Neural cell (in vitro differentiated cells): Measurements from ENCODE around the gene SLC45A1. TPM values are rescaled to one million over a fixed set of nuclear protein-coding genes. Genes with fewer than 3 reads are reported as not detected.

ENCODE experiments used
- H2AFZ ChIP-seq: fragments of 200-600, 300-800 bp; sonication (generic), shearing (Covaris generic); 2 replicates; pipeline ENCODE4 v1.6.0; 2014; ENCODE audit warnings: low read depth, mild to moderate bottlenecking, antibody characterized with exemption, low read length, moderate library complexity
- H3F3A ChIP-seq: fragments of 200-600 bp; shearing (Covaris generic); 2 replicates; pipeline ENCODE4 v1.6.1; 2016; ENCODE audit warnings: mild to moderate bottlenecking, moderate library complexity, mixed read lengths, antibody characterized with exemption, low read length; ENCODE audit not compliant: insufficient read depth, poor library complexity, severe bottlenecking
- H3K27ac ChIP-seq: fragments of 200-600, 300-800 bp; sonication (generic), shearing (Covaris generic); 2 replicates; pipeline ENCODE4 v1.5.1; 2014; ENCODE audit warnings: mild to moderate bottlenecking, low read length, moderate library complexity
- H3K27me3 ChIP-seq: fragments of 300-800, 200-600 bp; sonication (generic), shearing (Covaris generic); 2 replicates; pipeline ENCODE4 v1.6.0; 2014; ENCODE audit warnings: mild to moderate bottlenecking, low read depth, low read length, moderate library complexity; ENCODE audit not compliant: insufficient read depth
- H3K36me3 ChIP-seq: fragments of 300-800, 200-600 bp; sonication (generic), shearing (Covaris generic); 2 replicates; pipeline ENCODE4 v1.5.1; 2014; ENCODE audit warnings: mild to moderate bottlenecking, antibody characterized with exemption, low read length, moderate library complexity; ENCODE audit not compliant: insufficient read depth
- H3K4me2 ChIP-seq: fragments of 300-800, 200-600 bp; sonication (generic), shearing (Covaris generic); 2 replicates; pipeline ENCODE4 v1.6.0; 2014; ENCODE audit warnings: mild to moderate bottlenecking, low read length
- H3K4me3 ChIP-seq: fragments of 300-800, 200-600 bp; sonication (generic), shearing (Covaris generic); 2 replicates; pipeline ENCODE4 v1.5.1; 2014; ENCODE audit warnings: mild to moderate bottlenecking, low read length, moderate library complexity
- H3K79me2 ChIP-seq: fragments of 200-600 bp; shearing (Covaris generic); replicated peaks from 2 replicates; pipeline ENCODE4 v1.6.0; 2014; ENCODE audit warnings: mild to moderate bottlenecking, low read length, moderate library complexity; ENCODE audit not compliant: insufficient read depth
- H3K9ac ChIP-seq: fragments of 300-800, 200-600 bp; sonication (generic), shearing (Covaris generic); 2 replicates; pipeline ENCODE4 v1.6.1; 2016; ENCODE audit warnings: mild to moderate bottlenecking, low read length, mixed read lengths
- H3K9me2 ChIP-seq: fragments of 200-600 bp; shearing (Covaris generic); 2 replicates; pipeline ENCODE4 v1.6.1; 2016; ENCODE audit warnings: mild to moderate bottlenecking, low read length, mixed read lengths; ENCODE audit not compliant: insufficient read depth
- H3K9me3 ChIP-seq: fragments of 200-600, 300-800 bp; sonication (generic), shearing (Covaris generic); 2 replicates; pipeline ENCODE4 v1.6.1; 2016; ENCODE audit warnings: mild to moderate bottlenecking, mixed run types, low read length, moderate library complexity, mixed read lengths
- H4K20me1 ChIP-seq: fragments of 200-600 bp; shearing (Covaris generic); 2 replicates; pipeline ENCODE4 v1.6.1; 2016; ENCODE audit warnings: mild to moderate bottlenecking, mixed run types; ENCODE audit not compliant: insufficient read depth
- EP300 ChIP-seq: fragments of 450-650 bp; conservative IDR thresholded peaks from 2 replicates; pipeline ENCODE4 v1.6.1; 2014; ENCODE audit warnings: antibody characterized with exemption, mild to moderate bottlenecking, moderate library complexity; ENCODE audit not compliant: poor library complexity, severe bottlenecking
- EZH2 ChIP-seq: fragments of 200-600, 300-800 bp; shearing (Covaris generic), sonication (generic); IDR thresholded peaks from 2 replicates; pipeline ENCODE4 v1.6.1; 2014; ENCODE audit warnings: antibody characterized with exemption, low read length, borderline replicate concordance, mild to moderate bottlenecking; ENCODE audit not compliant: insufficient read depth, poor library complexity, severe bottlenecking
- MXI1 ChIP-seq: fragments of 450-650 bp; conservative IDR thresholded peaks from 2 replicates; pipeline ENCODE4 v1.6.1; 2014; ENCODE audit warnings: antibody characterized with exemption, mild to moderate bottlenecking; ENCODE audit not compliant: poor library complexity, severe bottlenecking
- POLR2AphosphoS5 ChIP-seq: IDR thresholded peaks from 2 replicates; pipeline ENCODE4 v1.6.1; 2012
- RAD21 ChIP-seq: fragments of 450-650 bp; conservative IDR thresholded peaks from 2 replicates; pipeline ENCODE4 v1.6.1; 2014; ENCODE audit warnings: antibody characterized with exemption, mild to moderate bottlenecking, moderate library complexity
- SMC3 ChIP-seq: fragments of 450-650 bp; conservative IDR thresholded peaks from 2 replicates; pipeline ENCODE4 v1.6.1; 2014; ENCODE audit warnings: antibody characterized with exemption, mild to moderate bottlenecking, moderate library complexity; ENCODE audit not compliant: poor library complexity
- TAF1 ChIP-seq: IDR thresholded peaks from 2 replicates; pipeline ENCODE4 v1.6.1; 2012; ENCODE audit warnings: low read depth
- polyA plus RNA-seq: library from polyadenylated mRNA; depleted of rRNA; stranded (reverse); fragments of >200 nt; gene quantifications from 2 replicates; pipeline ENCODE4 v1.2.3, GENCODE V29; 2014
- TF ChIP-seq, protein P1 (sequence below): IDR thresholded peaks from 2 replicates; pipeline ENCODE4 v1.6.1; 2012; ENCODE audit warnings: borderline replicate concordance
- TF ChIP-seq, protein P2 (sequence below): fragments of 450-650 bp; IDR thresholded peaks from 2 replicates; pipeline ENCODE4 v1.5.1; 2014; ENCODE audit warnings: antibody characterized with exemption, mild to moderate bottlenecking, moderate library complexity; ENCODE audit not compliant: poor library complexity, severe bottlenecking

The SLC45A1 gene
- polyA plus RNA-seq, 1 donor from 2014 or later: 7.1 TPM

DNA sequence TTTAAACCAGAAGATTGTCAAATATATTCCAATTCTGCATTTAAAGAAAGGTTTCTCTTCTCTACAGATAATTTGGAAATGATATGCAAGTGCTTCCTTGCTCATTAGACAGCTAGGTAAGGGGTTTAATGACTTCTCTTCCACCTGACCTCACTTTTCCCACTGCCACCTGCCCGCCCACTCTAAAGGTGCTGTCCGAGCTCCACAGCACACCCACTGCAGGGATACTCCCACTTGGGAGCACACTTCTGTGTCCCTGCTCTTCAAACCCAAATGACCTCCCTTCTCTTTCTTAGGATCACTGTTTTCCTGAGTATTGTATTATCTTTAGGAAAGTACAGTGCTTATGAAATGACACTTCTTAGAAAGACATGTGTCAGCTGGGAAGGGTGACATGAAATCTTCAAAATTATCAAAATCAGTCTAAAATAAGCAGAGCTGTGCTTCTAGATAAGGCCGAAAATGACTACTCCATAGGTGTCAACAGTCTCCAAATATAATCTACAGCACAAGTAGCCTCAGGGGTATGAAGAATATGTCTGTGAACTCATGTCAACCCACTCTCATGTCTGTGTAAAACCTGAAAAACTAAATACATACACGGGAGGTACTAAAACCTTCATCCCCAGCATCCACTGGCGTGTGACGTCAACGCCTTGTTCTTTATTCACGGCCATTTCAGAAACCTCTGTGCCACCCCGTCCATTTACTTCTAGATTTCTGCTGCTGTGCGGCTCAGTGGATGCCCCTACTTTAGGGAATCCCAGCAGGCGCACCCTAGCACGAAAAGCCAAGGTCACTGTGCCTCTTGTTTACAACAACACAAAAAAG is 71.0 kb downstream of the SLC45A1 start:
- Histone ChIP-seq H3K4me3 (no peak overlapping the region), H3F3A (no peaks in the 10 kb centered on the region), H3K36me3 (no peaks in the 10 kb centered on the region), H3K9me3 (no peaks in the 10 kb centered on the region), H3K79me2 (peaks cover 26% of the 10 kb centered on the region), H3K9me2 (no peaks in the 10 kb centered on the region), H2AFZ (no peak overlapping the region), H3K4me2 (no peak overlapping the region), H4K20me1 (peaks cover 4% of the 10 kb centered on the region), H3K27ac (no peak overlapping the region), H3K9ac (no peak overlapping the region), H3K27me3 (no peaks in the 10 kb centered on the region)
- TF ChIP-seq, protein P1, sequence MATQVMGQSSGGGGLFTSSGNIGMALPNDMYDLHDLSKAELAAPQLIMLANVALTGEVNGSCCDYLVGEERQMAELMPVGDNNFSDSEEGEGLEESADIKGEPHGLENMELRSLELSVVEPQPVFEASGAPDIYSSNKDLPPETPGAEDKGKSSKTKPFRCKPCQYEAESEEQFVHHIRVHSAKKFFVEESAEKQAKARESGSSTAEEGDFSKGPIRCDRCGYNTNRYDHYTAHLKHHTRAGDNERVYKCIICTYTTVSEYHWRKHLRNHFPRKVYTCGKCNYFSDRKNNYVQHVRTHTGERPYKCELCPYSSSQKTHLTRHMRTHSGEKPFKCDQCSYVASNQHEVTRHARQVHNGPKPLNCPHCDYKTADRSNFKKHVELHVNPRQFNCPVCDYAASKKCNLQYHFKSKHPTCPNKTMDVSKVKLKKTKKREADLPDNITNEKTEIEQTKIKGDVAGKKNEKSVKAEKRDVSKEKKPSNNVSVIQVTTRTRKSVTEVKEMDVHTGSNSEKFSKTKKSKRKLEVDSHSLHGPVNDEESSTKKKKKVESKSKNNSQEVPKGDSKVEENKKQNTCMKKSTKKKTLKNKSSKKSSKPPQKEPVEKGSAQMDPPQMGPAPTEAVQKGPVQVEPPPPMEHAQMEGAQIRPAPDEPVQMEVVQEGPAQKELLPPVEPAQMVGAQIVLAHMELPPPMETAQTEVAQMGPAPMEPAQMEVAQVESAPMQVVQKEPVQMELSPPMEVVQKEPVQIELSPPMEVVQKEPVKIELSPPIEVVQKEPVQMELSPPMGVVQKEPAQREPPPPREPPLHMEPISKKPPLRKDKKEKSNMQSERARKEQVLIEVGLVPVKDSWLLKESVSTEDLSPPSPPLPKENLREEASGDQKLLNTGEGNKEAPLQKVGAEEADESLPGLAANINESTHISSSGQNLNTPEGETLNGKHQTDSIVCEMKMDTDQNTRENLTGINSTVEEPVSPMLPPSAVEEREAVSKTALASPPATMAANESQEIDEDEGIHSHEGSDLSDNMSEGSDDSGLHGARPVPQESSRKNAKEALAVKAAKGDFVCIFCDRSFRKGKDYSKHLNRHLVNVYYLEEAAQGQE: no peak
- TF ChIP-seq, protein P2, sequence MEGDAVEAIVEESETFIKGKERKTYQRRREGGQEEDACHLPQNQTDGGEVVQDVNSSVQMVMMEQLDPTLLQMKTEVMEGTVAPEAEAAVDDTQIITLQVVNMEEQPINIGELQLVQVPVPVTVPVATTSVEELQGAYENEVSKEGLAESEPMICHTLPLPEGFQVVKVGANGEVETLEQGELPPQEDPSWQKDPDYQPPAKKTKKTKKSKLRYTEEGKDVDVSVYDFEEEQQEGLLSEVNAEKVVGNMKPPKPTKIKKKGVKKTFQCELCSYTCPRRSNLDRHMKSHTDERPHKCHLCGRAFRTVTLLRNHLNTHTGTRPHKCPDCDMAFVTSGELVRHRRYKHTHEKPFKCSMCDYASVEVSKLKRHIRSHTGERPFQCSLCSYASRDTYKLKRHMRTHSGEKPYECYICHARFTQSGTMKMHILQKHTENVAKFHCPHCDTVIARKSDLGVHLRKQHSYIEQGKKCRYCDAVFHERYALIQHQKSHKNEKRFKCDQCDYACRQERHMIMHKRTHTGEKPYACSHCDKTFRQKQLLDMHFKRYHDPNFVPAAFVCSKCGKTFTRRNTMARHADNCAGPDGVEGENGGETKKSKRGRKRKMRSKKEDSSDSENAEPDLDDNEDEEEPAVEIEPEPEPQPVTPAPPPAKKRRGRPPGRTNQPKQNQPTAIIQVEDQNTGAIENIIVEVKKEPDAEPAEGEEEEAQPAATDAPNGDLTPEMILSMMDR: no peak
- no peak for TF ChIP-seq POLR2AphosphoS5
- TF ChIP-seq EZH2: no peak
- TF ChIP-seq TAF1: no peak
- no peak for TF ChIP-seq SMC3
- TF ChIP-seq MXI1: no peak
- TF ChIP-seq EP300: no peak
- no peak for TF ChIP-seq RAD21

DNA sequence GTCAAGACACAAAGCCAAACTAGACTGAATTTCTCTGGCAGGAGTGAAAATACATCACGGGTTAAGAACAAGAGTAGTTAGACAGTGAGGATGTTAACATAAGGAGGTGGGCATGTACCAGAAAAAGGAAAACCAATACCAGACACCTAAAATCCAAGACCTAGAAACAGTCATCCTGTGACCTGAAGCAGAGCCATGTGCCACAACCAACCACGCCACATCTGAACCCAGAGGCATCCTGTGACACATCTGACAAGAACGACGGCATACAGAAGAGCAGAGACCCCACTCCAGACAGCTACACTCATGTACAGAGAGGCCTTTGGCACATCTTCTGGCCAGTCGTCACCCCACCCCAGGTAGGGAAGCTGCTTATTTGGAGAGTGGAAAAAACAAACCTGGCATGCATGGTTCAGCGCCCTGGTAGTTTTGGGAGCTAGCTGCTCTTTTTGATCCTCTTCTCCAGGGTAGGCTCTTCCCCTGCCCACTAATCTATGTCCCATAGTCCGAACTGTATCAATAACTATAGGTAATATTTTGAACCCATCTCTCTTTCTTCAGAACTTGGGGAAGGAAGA is 72.1 kb downstream of the SLC45A1 start:
- no peak overlapping the region for H3K27ac ChIP-seq
- no peak overlapping the region for H3K9ac ChIP-seq
- no peaks in the 10 kb centered on the region for H3K9me3 ChIP-seq
- H3F3A ChIP-seq: no peaks in the 10 kb centered on the region
- no peaks in the 10 kb centered on the region for H3K27me3 ChIP-seq
- no peaks in the 10 kb centered on the region for H3K36me3 ChIP-seq
- H3K9me2 ChIP-seq: no peaks in the 10 kb centered on the region
- peaks cover 26% of the 10 kb centered on the region for H3K79me2 ChIP-seq
- no peak for TF ChIP-seq RAD21
- no peak for TF ChIP-seq EZH2
- no peak for TF ChIP-seq TAF1
- TF ChIP-seq MXI1: no peak
- TF ChIP-seq, protein P2: no peak
- TF ChIP-seq, protein P1: no peak
- TF ChIP-seq POLR2AphosphoS5: no peak
- TF ChIP-seq EP300: no peak
- TF ChIP-seq SMC3: no peak
- no peak overlapping the region for H3K4me3 ChIP-seq
- no peak overlapping the region for H2AFZ ChIP-seq
- H4K20me1 ChIP-seq: no peaks in the 10 kb centered on the region
- H3K4me2 ChIP-seq: no peak overlapping the region
